Activated T-helper 1 cell treated with anti-CD3 and anti-CD28 coated beads, Interleukin-12 subunit alpha, Interleukin-12 subunit beta, Interleukin-2, Interleukin-4 antibody, amounts not matched to agents 30 ng/mL and 10 ng/mL and 1 ng/mL, durations not matched to agents 14 hours and 24 hours and 36 hours (primary cell): Measurements from ENCODE around the gene PRRC1. TPM values are rescaled to one million over a fixed set of nuclear protein-coding genes. Genes with fewer than 3 reads are reported as not detected.

Experiments used
- total RNA-seq: library from RNA; stranded (reverse); gene quantifications from 2 replicates; pipeline ENCODE4 v1.2.3, GENCODE V29; 2022

Gene PRRC1
- total RNA-seq, 1 donor from 2014 or later: 52.9 TPM

Other genes starting within 250 kb of the PRRC1 start
- not detected in 2 replicates for gene MEGF10, start 226.8 kb upstream of the PRRC1 start, total RNA-seq
- gene CTXN3, start 131.4 kb downstream of the PRRC1 start, total RNA-seq: not detected in 2 replicates
- gene CCDC192, start 185.8 kb downstream of the PRRC1 start, total RNA-seq: not detected in 2 replicates